H1 (cell line): Measurements from ENCODE around the gene PGM2L1.

Experiments
- CEBPB ChIP-seq: IDR thresholded peaks from 2 replicates; pipeline ENCODE4 v1.6.1; 2012; ENCODE audit warnings: low read depth, low read length
- CHD1 ChIP-seq: IDR thresholded peaks from 2 replicates; pipeline ENCODE4 v1.6.1; 2012; ENCODE audit warnings: low read depth, low read length, improper control_type of control experiment
- POLR2A ChIP-seq, 2 experiments: IDR thresholded peaks; 1 replicate in 1 of 2; 2 replicates in 1 of 2; pipeline ENCODE4 v1.6.1; 2011; ENCODE audit warnings: low read depth in 2 of 2, low read length in 2 of 2, mild to moderate bottlenecking in 2 of 2; ENCODE audit errors: control extremely low read depth in 1 of 2
- POLR2AphosphoS5 ChIP-seq: IDR thresholded peaks from 2 replicates; pipeline ENCODE4 v1.6.1; 2011; ENCODE audit warnings: low read depth, low read length
- RAD21 ChIP-seq, 2 experiments: IDR thresholded peaks in 1 of 2; conservative IDR thresholded peaks in 1 of 2; 2 replicates each; pipeline ENCODE4 v1.6.1; 2011; ENCODE audit warnings: low read depth in 2 of 2, low read length in 2 of 2, improper control_type of control experiment in 1 of 2, inconsistent platforms in 1 of 2, mild to moderate bottlenecking in 1 of 2, moderate library complexity in 1 of 2
- TF ChIP-seq, protein P1 (sequence below), 3 experiments: IDR thresholded peaks; 1 replicate in 2 of 3; 2 replicates in 1 of 3; pipeline versions ENCODE4 v1.5.1 to v1.6.1; 2011; ENCODE audit warnings: low read length in 3 of 3, mild to moderate bottlenecking in 3 of 3, inconsistent platforms in 2 of 3, low read depth in 1 of 3, moderate library complexity in 1 of 3; ENCODE audit not compliant: insufficient read depth in 1 of 3; ENCODE audit errors: control extremely low read depth in 1 of 3
- TF ChIP-seq, protein P2 (sequence below): IDR thresholded peaks from 2 replicates; pipeline ENCODE4 v1.6.1; 2011; ENCODE audit warnings: low read length, improper control_type of control experiment

DNA sequence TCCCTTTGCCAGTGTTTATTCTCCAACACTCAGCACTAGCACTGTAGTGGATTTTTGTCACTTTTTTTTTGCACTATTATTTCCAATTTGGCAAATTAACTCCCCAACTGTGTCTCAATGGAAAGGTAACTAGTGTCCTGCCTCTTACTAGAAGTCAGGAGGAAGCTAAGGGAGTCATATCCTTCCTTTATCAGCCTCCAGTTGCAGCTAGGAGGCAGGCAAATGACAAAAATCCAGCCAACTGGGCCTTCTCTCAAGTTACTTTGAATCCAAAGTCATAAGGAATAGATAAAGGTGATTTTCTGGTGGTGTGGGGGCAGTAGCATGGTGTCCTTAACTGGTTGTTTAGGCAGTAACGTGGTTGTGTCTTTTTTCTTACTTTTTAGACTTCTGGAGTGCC lies 71.2 kb downstream of the PGM2L1 start:
- TF ChIP-seq POLR2A (IDR thresholded peaks at IDR 0.05; ENCODE audit: control extremely low read depth in 1 of 2, low read depth in 2 of 2, low read length in 2 of 2) (no peak), POLR2AphosphoS5 (no peak), CEBPB (no peak), CHD1 (no peak), RAD21 (IDR thresholded peaks at IDR 0.05 in 1 of 2, conservative IDR thresholded peaks at IDR 0.05 in 1 of 2; ENCODE audit: low read depth in 2 of 2, low read length in 2 of 2) (no peak)
- TF ChIP-seq, protein P1, sequence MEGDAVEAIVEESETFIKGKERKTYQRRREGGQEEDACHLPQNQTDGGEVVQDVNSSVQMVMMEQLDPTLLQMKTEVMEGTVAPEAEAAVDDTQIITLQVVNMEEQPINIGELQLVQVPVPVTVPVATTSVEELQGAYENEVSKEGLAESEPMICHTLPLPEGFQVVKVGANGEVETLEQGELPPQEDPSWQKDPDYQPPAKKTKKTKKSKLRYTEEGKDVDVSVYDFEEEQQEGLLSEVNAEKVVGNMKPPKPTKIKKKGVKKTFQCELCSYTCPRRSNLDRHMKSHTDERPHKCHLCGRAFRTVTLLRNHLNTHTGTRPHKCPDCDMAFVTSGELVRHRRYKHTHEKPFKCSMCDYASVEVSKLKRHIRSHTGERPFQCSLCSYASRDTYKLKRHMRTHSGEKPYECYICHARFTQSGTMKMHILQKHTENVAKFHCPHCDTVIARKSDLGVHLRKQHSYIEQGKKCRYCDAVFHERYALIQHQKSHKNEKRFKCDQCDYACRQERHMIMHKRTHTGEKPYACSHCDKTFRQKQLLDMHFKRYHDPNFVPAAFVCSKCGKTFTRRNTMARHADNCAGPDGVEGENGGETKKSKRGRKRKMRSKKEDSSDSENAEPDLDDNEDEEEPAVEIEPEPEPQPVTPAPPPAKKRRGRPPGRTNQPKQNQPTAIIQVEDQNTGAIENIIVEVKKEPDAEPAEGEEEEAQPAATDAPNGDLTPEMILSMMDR (IDR thresholded peaks at IDR 0.05; ENCODE audit: control extremely low read depth in 1 of 3, insufficient read depth in 1 of 3, low read depth in 1 of 3, low read length in 3 of 3), result no peak
- TF ChIP-seq, protein P2, sequence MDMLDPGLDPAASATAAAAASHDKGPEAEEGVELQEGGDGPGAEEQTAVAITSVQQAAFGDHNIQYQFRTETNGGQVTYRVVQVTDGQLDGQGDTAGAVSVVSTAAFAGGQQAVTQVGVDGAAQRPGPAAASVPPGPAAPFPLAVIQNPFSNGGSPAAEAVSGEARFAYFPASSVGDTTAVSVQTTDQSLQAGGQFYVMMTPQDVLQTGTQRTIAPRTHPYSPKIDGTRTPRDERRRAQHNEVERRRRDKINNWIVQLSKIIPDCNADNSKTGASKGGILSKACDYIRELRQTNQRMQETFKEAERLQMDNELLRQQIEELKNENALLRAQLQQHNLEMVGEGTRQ, result no peak
